Activated T-cell treated with anti-CD3 and anti-CD28 coated beads, Interleukin-2, amount 50 U/mL, for 24 hours (primary cell): ENCODE results near the gene THUMPD3.

ENCODE experiments used
- DNase-seq: peaks from one replicate; pipeline ENCODE4 v3.0.0-alpha.2; 2020
- H3K27ac Mint-ChIP-seq: 2 replicates; pipeline ENCODE4 v1.8.0; 2020; ENCODE audit warnings: mild to moderate bottlenecking, mixed read lengths
- H3K27me3 Mint-ChIP-seq: 2 replicates; pipeline ENCODE4 v1.8.0; 2020; ENCODE audit warnings: mixed read lengths
- H3K36me3 Mint-ChIP-seq: 2 replicates; pipeline ENCODE4 v1.8.0; 2020; ENCODE audit warnings: low read depth, mixed read lengths
- H3K4me1 Mint-ChIP-seq: 2 replicates; pipeline ENCODE4 v1.8.0; 2020; ENCODE audit warnings: low read depth, mixed read lengths
- H3K4me3 Mint-ChIP-seq: 2 replicates; pipeline ENCODE4 v1.8.0; 2020; ENCODE audit warnings: mild to moderate bottlenecking, moderate library complexity, mixed read lengths
- H3K9me3 Mint-ChIP-seq: 2 replicates; pipeline ENCODE4 v1.8.0; 2020; ENCODE audit warnings: mixed read lengths

The THUMPD3 gene

GRCh38 chr3:9385187-9386077, 22.6 kb downstream of the THUMPD3 start:
- peak overlapping the region; percentile 71 for H3K27ac Mint-ChIP-seq
- H3K27me3 Mint-ChIP-seq = no peaks in the 10 kb centered on the region
- no peak for DNase-seq
- H3K9me3 Mint-ChIP-seq = no peaks in the 10 kb centered on the region
- no peak overlapping the region for H3K4me3 Mint-ChIP-seq
- H3K36me3 Mint-ChIP-seq = peaks cover 92% of the 10 kb centered on the region
- peaks cover 31% of the 10 kb centered on the region for H3K4me1 Mint-ChIP-seq

DNA sequence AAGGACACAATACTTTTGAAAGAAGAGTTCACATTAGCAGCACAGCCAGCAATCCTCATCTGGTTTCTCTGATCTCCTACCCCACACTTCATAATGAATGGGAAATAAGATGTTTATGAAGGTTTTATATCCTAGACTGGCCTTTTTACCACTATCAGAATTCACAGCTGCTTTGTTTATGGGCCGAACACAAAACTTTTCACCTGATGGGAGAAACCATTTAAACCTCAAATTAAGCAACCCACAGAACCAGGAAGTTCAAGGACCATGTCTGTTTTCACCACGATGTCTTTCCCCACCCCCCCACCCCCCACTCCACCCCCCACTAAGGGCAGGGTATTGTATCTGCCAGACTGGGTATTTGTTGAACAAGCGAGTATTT, 23.2 kb downstream of the THUMPD3 start:
- Mint-ChIP-seq H3K4me3 (no peak overlapping the region), H3K27ac (peak overlapping the region; percentile 33), H3K36me3 (peaks cover 93% of the 10 kb centered on the region), H3K4me1 (peaks cover 37% of the 10 kb centered on the region), H3K9me3 (no peaks in the 10 kb centered on the region), H3K27me3 (no peaks in the 10 kb centered on the region)
- no peak for DNase-seq

DNA sequence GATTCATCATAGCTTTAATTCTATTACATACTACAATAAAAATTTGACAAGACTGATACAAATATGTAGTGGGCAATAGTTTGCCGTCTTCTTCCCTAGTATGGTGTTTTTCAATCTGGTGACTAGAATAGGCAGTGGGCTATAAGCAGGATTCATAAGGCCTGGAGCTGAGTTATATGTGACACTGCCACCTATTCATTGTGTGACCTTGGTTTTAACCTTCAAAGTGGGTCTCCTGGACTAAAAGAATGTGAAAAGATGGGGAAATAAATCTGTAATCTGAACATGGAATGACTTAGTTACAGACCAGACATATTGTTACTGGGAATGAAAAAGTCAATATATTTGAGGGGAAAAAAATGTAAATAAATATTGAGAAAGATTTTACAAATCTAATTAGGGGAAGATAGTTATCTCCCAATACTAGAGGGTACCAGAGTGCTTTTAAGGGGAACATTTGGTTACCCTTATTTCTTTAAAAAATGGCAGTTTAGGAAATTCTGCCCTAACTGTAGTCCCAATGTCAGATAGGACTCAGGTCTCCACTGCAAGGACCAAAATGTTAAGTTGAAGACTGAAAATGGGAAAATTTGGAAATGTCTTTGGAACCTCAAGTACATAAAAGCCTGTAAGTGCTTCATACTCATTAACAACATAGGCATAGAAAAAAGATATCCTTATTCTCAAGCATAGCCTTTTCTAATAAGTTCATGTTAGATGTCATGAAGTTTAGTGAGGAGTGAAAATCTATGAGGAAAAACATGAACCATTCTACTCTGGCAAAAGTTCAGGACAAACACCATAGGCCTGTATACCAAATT, 23.9 kb downstream of the THUMPD3 start:
- Mint-ChIP-seq H3K4me1 (peaks cover 44% of the 10 kb centered on the region), H3K4me3 (no peak overlapping the region), H3K9me3 (no peaks in the 10 kb centered on the region), H3K27ac (peak overlapping the region; percentile 81), H3K36me3 (peaks cover 96% of the 10 kb centered on the region), H3K27me3 (no peaks in the 10 kb centered on the region)
- no peak for DNase-seq

DNA sequence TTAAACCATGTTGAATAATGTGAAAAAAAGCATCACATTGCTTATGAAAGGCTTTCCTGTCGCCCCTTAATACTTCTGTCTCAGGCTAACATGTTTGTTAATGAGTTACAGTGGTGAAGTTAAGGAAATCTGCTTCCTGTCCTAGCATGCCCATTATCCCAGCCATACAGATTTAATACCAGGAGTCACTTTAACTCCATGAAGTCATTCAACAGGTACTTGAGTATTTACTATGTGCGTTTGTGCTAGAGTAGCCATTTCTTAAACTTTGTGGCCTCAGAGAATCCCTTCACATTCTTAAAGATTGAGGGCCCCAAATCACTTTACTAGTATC, 24.4 kb downstream of the THUMPD3 start:
- Mint-ChIP-seq H3K9me3 (no peaks in the 10 kb centered on the region), H3K36me3 (peaks cover 98% of the 10 kb centered on the region), H3K4me1 (peaks cover 49% of the 10 kb centered on the region), H3K27ac (peak overlapping the region; percentile 73), H3K4me3 (no peak overlapping the region), H3K27me3 (no peaks in the 10 kb centered on the region)
- DNase-seq = no peak

DNA sequence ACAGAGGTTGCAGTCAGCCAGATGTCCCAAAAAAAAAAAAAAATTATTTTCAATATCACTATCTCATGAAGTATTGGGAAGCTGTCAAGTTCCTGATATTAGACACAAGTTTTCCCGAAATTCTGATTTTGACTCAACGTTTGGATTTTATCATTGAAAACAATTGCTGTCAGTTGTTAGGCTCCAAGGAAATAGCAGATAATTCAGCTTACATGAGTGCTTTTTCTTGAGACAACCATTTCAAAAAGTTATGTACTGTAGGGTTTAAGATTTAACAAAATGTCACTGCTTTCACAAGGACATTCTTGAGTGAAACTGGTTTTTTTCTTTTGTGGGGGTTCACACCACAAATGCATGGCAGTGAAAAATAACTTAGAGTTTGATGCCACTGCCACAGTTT, 25.3 kb downstream of the THUMPD3 start:
- peaks cover 55% of the 10 kb centered on the region for H3K4me1 Mint-ChIP-seq
- no peak overlapping the region for H3K4me3 Mint-ChIP-seq
- H3K27ac Mint-ChIP-seq = no peak overlapping the region
- no peaks in the 10 kb centered on the region for H3K9me3 Mint-ChIP-seq
- H3K27me3 Mint-ChIP-seq = no peaks in the 10 kb centered on the region
- no peak for DNase-seq
- peaks cover 98% of the 10 kb centered on the region for H3K36me3 Mint-ChIP-seq

DNA sequence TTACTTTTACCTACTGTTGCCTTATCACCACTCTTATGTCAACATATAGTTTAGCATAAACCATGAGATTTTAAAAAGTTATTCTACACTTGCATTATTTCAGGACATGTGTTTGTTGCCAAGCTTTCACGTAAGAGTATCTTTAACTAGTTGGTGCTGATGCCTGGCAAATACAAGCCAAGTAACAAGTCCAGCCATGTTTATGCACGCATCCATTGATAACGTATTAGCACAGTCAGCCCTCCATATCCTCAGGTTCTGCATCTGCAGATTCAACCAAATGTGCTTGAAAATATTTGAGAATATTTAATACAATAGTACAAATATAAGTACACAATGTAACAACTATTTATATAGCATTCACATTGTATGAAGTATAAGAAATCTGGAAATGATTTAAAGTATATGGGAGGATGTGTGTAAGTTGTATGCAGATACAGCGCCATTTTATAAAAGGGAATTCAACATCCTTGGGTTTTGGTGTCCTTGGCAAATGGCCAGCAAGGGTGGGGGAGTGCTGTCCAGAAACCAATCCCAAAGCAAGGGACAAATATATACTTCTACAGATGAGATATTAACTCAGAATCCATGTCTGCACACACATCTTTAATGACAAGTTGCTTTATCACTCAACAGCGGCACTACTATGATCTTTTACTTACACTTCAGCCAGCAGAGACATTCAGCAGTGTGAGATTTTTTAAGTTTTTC, 25.9 kb downstream of the THUMPD3 start:
- Mint-ChIP-seq H3K27me3 (no peaks in the 10 kb centered on the region), H3K27ac (peak overlapping the region; percentile 61), H3K4me3 (no peak overlapping the region), H3K4me1 (peaks cover 60% of the 10 kb centered on the region), H3K9me3 (no peaks in the 10 kb centered on the region), H3K36me3 (peaks cover 98% of the 10 kb centered on the region)
- no peak for DNase-seq

- Mint-ChIP-seq H3K27ac (peak overlapping the region; percentile 82), H3K27me3 (no peaks in the 10 kb centered on the region), H3K4me3 (no peak overlapping the region), H3K4me1 (peaks cover 73% of the 10 kb centered on the region), H3K36me3 (peaks cover 98% of the 10 kb centered on the region), H3K9me3 (no peaks in the 10 kb centered on the region)
- no peak for DNase-seq
Measured at GRCh38 chr3:9390265-9390888, 27.5 kb downstream of the THUMPD3 start.

- Mint-ChIP-seq H3K27ac (peak overlapping the region; percentile 82), H3K4me1 (peaks cover 74% of the 10 kb centered on the region), H3K9me3 (no peaks in the 10 kb centered on the region), H3K4me3 (peak overlapping the region; percentile 27), H3K36me3 (peaks cover 91% of the 10 kb centered on the region), H3K27me3 (no peaks in the 10 kb centered on the region)
- no peak for DNase-seq
Measured at GRCh38 chr3:9392041-9392440, 29.2 kb downstream of the THUMPD3 start.

DNA sequence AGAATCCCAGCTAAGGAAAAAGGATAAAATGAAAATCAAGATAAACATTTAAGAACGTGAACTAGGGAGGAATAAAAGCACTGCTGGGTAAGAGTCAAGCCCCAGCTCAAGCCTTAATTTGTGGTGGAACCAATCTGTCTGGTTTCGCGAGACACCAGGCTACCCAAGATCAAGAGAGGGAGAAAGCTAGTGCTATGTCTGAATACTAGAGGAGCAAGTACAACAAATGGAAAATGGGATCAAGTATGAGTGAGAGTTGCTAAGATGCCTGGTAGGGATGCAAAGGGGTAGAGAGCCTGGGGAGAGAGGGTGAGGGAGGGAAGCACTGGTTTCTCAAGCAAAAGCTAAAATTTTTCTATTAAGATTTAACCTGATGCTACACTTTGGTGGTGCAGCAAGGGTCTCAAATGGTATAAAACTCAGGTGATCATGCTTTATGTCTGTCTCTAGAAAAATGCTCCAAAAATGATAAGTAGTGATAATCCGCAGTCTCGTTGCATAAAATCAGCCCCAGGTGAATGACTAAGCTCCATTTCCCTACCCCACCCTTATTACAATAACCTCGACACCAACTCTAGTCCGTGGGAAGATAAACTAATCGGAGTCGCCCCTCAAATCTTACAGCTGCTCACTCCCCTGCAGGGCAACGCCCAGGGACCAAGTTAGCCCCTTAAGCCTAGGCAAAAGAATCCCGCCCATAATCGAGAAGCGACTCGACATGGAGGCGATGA, 32.9 kb downstream of the THUMPD3 start:
- peak overlapping the region; percentile 88 for H3K4me3 Mint-ChIP-seq
- peaks cover 67% of the 10 kb centered on the region for H3K4me1 Mint-ChIP-seq
- no peaks in the 10 kb centered on the region for H3K27me3 Mint-ChIP-seq
- H3K36me3 Mint-ChIP-seq = peaks cover 82% of the 10 kb centered on the region
- DNase-seq = no peak
- peak overlapping the region; percentile 96 for H3K27ac Mint-ChIP-seq
- H3K9me3 Mint-ChIP-seq = no peaks in the 10 kb centered on the region

GRCh38 chr3:9396301-9396631, 33.4 kb downstream of the THUMPD3 start:
- Mint-ChIP-seq H3K36me3 (peaks cover 81% of the 10 kb centered on the region), H3K4me3 (peak overlapping the region; percentile 88), H3K27ac (peak overlapping the region; percentile 96), H3K27me3 (no peaks in the 10 kb centered on the region), H3K9me3 (no peaks in the 10 kb centered on the region), H3K4me1 (peaks cover 67% of the 10 kb centered on the region)
- DNase-seq = no peak

GRCh38 chr3:9396632-9397331, 33.9 kb downstream of the THUMPD3 start:
- H3K27ac Mint-ChIP-seq = peak overlapping the region; percentile 98
- peaks cover 78% of the 10 kb centered on the region for H3K36me3 Mint-ChIP-seq
- H3K4me1 Mint-ChIP-seq = peaks cover 66% of the 10 kb centered on the region
- peak overlapping the region; percentile 88 for H3K4me3 Mint-ChIP-seq
- no peaks in the 10 kb centered on the region for H3K27me3 Mint-ChIP-seq
- peak; percentile 99 for DNase-seq
- no peaks in the 10 kb centered on the region for H3K9me3 Mint-ChIP-seq

- Mint-ChIP-seq H3K4me1 (peaks cover 66% of the 10 kb centered on the region), H3K9me3 (no peaks in the 10 kb centered on the region), H3K36me3 (peaks cover 71% of the 10 kb centered on the region), H3K4me3 (peak within 1 kb of the TSS; percentile 90), H3K27me3 (no peaks in the 10 kb centered on the region), H3K27ac (peak within 1 kb of the TSS; percentile 98)
- peak; percentile 100 for DNase-seq
Measured at GRCh38 chr3:9397332-9397905, 34.6 kb downstream of the THUMPD3 start, which contains the start of gene SETD5. Gene SETD5 (plus strand): TSS chr3:9397615. CDS start chr3:9428939, 31,324 bp downstream.
